Neutrophil (primary cell): ENCODE results near the gene SCLT1.

Experiments used
- H3K27ac ChIP-seq: fragments of 200-600 bp; sonication (generic); 2 replicates; pipeline ENCODE4 v1.5.1; 2016; ENCODE audit warnings: mild to moderate bottlenecking, moderate library complexity
- H3K27me3 ChIP-seq: fragments of 200-600 bp; sonication (generic); 2 replicates; pipeline ENCODE4 v1.6.0; 2016; ENCODE audit warnings: mild to moderate bottlenecking
- H3K36me3 ChIP-seq: fragments of 200-600 bp; sonication (generic); 2 replicates; pipeline ENCODE4 v1.5.1; 2017
- H3K4me1 ChIP-seq, 2 experiments: fragments of 200-600 bp in 1 of 2; sonication (generic) in 1 of 2; 1 replicate in 1 of 2; 2 replicates in 1 of 2; pipeline versions ENCODE4 v1.5.1 to v1.6.1; 2013 to 2016; ENCODE audit warnings: low read depth in 1 of 2, low read length in 1 of 2, mild to moderate bottlenecking in 1 of 2, moderate library complexity in 1 of 2; ENCODE audit not compliant: control insufficient read depth in 1 of 2, insufficient read depth in 1 of 2
- H3K4me3 ChIP-seq, 2 experiments: fragments of 200-600 bp in 1 of 2; sonication (generic) in 1 of 2; 1 replicate in 1 of 2; 2 replicates in 1 of 2; pipeline ENCODE4 v1.5.1; 2013 to 2016; ENCODE audit warnings: low read depth in 1 of 2, low read length in 1 of 2, mild to moderate bottlenecking in 1 of 2, moderate library complexity in 1 of 2
- H3K9me3 ChIP-seq: fragments of 200-600 bp; sonication (generic); 2 replicates; pipeline ENCODE4 v1.5.1; 2016
- TF ChIP-seq, protein P1 (sequence below): fragments of 200-600 bp; sonication (generic); IDR thresholded peaks from 2 replicates; pipeline ENCODE4 v1.5.1; 2016; ENCODE audit warnings: antibody characterized with exemption

Gene SCLT1

DNA sequence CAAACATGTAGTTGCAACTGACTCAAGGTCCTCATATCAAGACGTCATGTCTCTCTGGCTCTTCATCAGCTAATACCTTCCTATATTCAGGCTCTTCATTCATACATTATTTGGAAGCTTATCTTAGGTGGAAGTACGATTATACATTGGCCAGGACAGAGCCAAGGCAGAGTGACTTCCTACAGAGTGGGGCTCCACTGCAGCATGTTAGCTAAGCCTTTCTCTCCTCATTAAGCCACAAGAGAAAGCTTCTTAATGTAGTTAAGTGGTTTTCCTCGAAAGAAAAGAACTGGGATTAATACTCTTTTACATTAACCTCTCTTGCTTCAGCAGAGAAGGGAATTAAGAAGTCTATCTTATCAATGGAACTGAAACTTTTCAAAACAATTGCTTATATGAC lies 17.6 kb upstream of the SCLT1 start:
- TF ChIP-seq, protein P1, sequence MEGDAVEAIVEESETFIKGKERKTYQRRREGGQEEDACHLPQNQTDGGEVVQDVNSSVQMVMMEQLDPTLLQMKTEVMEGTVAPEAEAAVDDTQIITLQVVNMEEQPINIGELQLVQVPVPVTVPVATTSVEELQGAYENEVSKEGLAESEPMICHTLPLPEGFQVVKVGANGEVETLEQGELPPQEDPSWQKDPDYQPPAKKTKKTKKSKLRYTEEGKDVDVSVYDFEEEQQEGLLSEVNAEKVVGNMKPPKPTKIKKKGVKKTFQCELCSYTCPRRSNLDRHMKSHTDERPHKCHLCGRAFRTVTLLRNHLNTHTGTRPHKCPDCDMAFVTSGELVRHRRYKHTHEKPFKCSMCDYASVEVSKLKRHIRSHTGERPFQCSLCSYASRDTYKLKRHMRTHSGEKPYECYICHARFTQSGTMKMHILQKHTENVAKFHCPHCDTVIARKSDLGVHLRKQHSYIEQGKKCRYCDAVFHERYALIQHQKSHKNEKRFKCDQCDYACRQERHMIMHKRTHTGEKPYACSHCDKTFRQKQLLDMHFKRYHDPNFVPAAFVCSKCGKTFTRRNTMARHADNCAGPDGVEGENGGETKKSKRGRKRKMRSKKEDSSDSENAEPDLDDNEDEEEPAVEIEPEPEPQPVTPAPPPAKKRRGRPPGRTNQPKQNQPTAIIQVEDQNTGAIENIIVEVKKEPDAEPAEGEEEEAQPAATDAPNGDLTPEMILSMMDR, result no peak
- H3K9me3 ChIP-seq, result no peaks in the 10 kb centered on the region
- H3K27me3 ChIP-seq, result no peaks in the 10 kb centered on the region
- no peak overlapping the region for H3K4me3 ChIP-seq
- H3K36me3 ChIP-seq, result peaks cover 32% of the 10 kb centered on the region
- no peaks in the 10 kb centered on the region for H3K4me1 ChIP-seq
- no peak overlapping the region for H3K27ac ChIP-seq

DNA sequence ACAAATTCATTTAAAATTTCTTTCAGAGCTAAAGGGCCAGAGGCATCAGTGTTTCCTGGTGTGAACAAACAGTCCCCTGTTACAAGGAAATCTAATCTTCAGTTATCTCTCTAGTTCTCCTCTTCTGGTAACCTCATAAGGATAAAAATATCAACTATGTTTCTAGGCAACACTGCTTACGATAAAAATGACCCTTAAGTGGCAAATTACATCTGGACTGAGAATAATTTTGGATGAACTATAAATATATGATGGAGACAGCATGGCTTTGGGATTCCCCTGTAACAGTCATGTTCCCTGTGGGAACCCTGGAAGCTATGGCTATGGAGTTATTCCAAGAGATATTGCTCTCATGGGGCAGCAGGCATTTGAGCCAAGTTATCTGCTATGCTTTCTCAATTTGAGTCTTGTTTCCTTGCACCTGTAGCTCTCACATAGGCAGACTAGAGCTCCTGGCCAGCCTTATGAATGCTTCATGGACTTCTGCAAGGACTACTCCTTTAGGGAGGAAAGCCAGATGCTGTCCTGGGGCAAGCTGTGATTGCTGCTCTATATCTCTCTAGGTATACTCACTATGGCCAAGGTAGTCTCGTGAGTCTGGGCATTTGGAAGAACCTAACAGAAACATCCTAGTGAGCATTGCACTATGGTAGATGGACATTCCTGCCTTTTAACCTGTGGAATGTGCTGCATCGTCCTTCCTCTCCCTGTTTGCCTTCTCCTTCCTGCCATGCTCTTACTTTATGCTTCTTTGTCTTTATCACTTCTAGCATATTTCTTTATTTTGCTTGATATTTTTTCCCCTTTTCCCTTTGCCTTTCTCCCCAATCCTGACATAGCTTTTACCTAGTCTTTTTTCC lies 16.9 kb upstream of the SCLT1 start:
- H3K27ac ChIP-seq, result no peak overlapping the region
- no peaks in the 10 kb centered on the region for H3K27me3 ChIP-seq
- TF ChIP-seq, protein P1, result no peak
- H3K4me3 ChIP-seq, result no peak overlapping the region
- H3K4me1 ChIP-seq, result no peaks in the 10 kb centered on the region
- no peaks in the 10 kb centered on the region for H3K9me3 ChIP-seq
- peaks cover 33% of the 10 kb centered on the region for H3K36me3 ChIP-seq

DNA sequence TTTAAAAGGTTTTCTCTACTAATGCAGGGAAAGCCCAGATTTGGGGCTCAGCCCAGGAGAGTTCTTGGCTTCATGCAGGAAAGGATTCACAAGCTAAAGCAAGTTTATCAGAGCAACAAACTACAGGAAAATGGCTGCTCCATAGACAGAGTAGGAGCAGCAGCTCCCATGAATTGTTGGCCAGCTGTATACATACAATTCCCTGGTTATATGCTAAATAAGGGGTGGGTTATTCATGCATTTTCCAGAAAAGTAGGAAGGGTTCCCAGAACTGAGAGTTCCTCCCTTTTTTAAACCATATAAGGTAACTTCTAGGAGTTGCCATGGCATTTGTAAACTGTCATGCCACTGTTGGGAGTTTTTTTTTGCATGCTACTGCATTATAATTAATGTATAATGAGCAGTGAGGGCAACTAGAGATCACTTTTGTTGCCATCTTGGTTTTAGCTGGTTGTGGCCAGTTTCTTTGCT lies 5.2 kb upstream of the SCLT1 start:
- H3K27me3 ChIP-seq, result no peaks in the 10 kb centered on the region
- H3K9me3 ChIP-seq, result no peaks in the 10 kb centered on the region
- H3K36me3 ChIP-seq, result peaks cover 5% of the 10 kb centered on the region
- H3K4me3 ChIP-seq, result no peak overlapping the region
- TF ChIP-seq, protein P1, result no peak
- H3K4me1 ChIP-seq, result peaks cover 27 to 28% of the 10 kb centered on the region in 2 experiments
- no peak overlapping the region for H3K27ac ChIP-seq

DNA sequence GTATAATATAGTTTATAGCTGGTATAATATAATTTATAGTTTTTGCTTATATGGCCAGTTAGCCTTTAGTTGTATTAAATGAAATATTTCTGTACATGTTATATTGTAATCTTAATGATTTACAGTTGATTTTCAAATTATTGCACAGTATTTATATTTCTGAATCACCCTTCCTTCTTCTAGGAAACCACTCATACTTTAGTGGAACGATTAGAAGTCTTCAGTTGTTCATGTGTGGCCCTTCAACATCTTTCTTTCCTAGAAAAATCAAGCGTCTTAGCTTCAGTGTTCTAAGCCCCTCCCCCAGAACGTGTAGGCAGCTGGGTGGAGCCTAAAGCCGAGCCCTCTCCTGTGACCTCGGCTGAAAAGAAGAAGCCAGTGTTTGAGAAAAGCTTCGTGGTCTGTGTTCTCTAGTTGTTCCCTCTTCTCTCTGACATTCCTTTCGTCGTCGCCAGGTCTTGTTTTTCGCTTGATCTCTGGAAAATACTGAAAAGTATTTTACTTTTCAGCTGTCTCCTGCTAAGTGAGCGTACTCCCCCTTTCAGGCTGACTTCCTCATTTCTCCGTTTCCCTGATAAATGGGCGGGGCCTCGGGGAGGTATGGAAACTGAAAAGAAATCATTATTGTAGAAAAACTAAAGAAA lies 2.6 kb upstream of the SCLT1 start, which contains the start of gene C4orf33:
TSS of gene C4orf33 (plus strand) at position 342 of the 644 bp plus-strand sequence. CDS start 6,459 bp downstream, outside the sequence.
- Histone ChIP-seq H3K27me3 (no peaks in the 10 kb centered on the region), H3K27ac (peak within 1 kb of the TSS; percentile 94), H3K36me3 (no peaks in the 10 kb centered on the region), H3K9me3 (no peaks in the 10 kb centered on the region), H3K4me3 (peak within 1 kb of the TSS; percentile 80 to 84), H3K4me1 (peaks cover 45 to 48% of the 10 kb centered on the region in 2 experiments)
- TF ChIP-seq, protein P1, result peak; percentile 29

DNA sequence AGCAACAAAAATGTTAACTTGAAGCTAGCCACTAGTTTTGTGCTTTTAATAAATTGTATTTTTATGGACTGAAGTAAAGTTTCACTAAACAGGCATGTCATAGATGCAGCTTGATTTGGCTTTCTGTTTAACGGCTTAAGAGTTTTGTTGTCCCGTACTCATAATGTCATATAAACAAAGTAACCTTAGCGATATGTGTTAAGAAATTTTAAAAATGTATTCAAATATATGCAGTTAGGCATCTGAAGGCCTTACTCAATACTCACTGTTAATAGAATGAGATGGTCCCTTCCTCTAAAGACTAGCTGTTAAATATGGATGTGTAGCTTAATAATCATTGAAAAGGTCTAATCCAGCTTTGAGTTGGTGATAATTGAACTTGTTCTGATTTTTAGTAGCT lies 1.0 kb upstream of the SCLT1 start:
- Histone ChIP-seq H3K4me3 (peak overlapping the region; percentile 82 to 98), H3K4me1 (peaks cover 57 to 61% of the 10 kb centered on the region in 2 experiments)

More for the DNA sequence above, 1.0 kb upstream of the SCLT1 start:
- TF ChIP-seq, protein P1, result no peak
- Histone ChIP-seq H3K36me3 (no peaks in the 10 kb centered on the region), H3K27me3 (no peaks in the 10 kb centered on the region), H3K27ac (peak overlapping the region; percentile 94), H3K9me3 (no peaks in the 10 kb centered on the region)
